Parathyroid adenoma (tissue), 2 donors: ENCODE data around the gene RNF17.

ENCODE experiments used
- H2AFZ ChIP-seq: fragments of 300-600 bp; sonication (generic); one replicate; pipeline ENCODE4 v1.7.0; 2017; ENCODE audit warnings: antibody characterized with exemption, mild to moderate bottlenecking
- H3K27ac ChIP-seq: fragments of 300-600 bp; sonication (generic); one replicate; pipeline ENCODE4 v1.7.0; 2017
- H3K27me3 ChIP-seq: fragments of 300-600 bp; sonication (generic); one replicate; pipeline ENCODE4 v1.7.0; 2017; ENCODE audit warnings: low read length; ENCODE audit not compliant: control insufficient read depth, insufficient read depth
- H3K36me3 ChIP-seq: fragments of 300-600 bp; sonication (generic); one replicate; pipeline ENCODE4 v1.7.0; 2017; ENCODE audit warnings: low read length; ENCODE audit not compliant: control insufficient read depth, insufficient read depth
- H3K4me1 ChIP-seq: fragments of 300-600 bp; sonication (generic); one replicate; pipeline ENCODE4 v1.7.0; 2017; ENCODE audit warnings: control low read depth
- H3K4me2 ChIP-seq: fragments of 300-600 bp; sonication (generic); one replicate; pipeline ENCODE4 v1.7.0; 2017; ENCODE audit warnings: low read length
- H3K4me3 ChIP-seq: fragments of 300-600 bp; sonication (generic); one replicate; pipeline ENCODE4 v1.7.0; 2017; ENCODE audit warnings: low read depth, low read length
- H3K79me2 ChIP-seq: fragments of 300-600 bp; sonication (generic); one replicate; pipeline ENCODE4 v1.7.0; 2017; ENCODE audit warnings: control low read depth
- H3K9ac ChIP-seq: fragments of 300-600 bp; sonication (generic); one replicate; pipeline ENCODE4 v1.7.0; 2017; ENCODE audit warnings: mild to moderate bottlenecking
- H3K9me3 ChIP-seq: fragments of 300-600 bp; sonication (generic); one replicate; pipeline ENCODE4 v1.7.0; 2017; ENCODE audit warnings: low read length; ENCODE audit not compliant: control insufficient read depth
- CTCF ChIP-seq: fragments of 300-600 bp; sonication (generic); IDR thresholded peaks from one replicate; pipeline ENCODE4 v1.7.0; 2017; ENCODE audit warnings: antibody characterized with exemption, mild to moderate bottlenecking
- donor health status: primary hyperparathyroidism.

Gene RNF17

DNA sequence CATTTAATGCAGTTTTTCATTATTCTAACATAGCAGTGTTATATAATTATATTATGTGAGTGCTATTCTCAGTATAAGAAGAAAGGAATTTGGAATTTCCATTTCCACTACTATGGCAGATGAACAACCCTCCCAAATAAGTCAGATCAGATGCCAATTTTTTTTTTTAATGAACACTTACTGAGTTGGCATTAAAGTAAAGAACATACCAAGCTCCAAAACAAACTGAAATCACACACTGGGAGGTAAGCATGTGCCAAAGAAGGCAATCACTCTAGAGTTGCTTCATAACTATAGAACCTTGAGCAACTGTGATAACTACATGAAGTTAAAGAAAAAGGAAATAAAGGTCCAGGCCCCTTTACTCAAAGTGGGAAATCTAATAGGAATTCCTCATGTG, 90.3 kb downstream of the RNF17 start:
- Histone ChIP-seq H3K79me2 (no peaks in the 10 kb centered on the region), H3K9me3 (no peaks in the 10 kb centered on the region), H3K27ac (no peak overlapping the region), H3K4me1 (no peaks in the 10 kb centered on the region), H3K9ac (no peak overlapping the region), H3K4me2 (no peak overlapping the region), H3K36me3 (no peaks in the 10 kb centered on the region), H2AFZ (no peak overlapping the region), H3K27me3 (no peaks in the 10 kb centered on the region), H3K4me3 (no peak overlapping the region)
- TF ChIP-seq CTCF, result no peak

- H3K4me2 ChIP-seq, result no peak overlapping the region
- no peaks in the 10 kb centered on the region for H3K4me1 ChIP-seq
- H3K4me3 ChIP-seq, result no peak overlapping the region
- TF ChIP-seq CTCF, result no peak
- H3K27me3 ChIP-seq, result no peaks in the 10 kb centered on the region
- H3K79me2 ChIP-seq, result no peaks in the 10 kb centered on the region
- H2AFZ ChIP-seq, result no peak overlapping the region
- H3K27ac ChIP-seq, result no peak overlapping the region
- no peak overlapping the region for H3K9ac ChIP-seq
- no peaks in the 10 kb centered on the region for H3K36me3 ChIP-seq
- H3K9me3 ChIP-seq, result no peaks in the 10 kb centered on the region
Measured at GRCh38 chr13:24858953-24859352, 95.0 kb downstream of the RNF17 start.

DNA sequence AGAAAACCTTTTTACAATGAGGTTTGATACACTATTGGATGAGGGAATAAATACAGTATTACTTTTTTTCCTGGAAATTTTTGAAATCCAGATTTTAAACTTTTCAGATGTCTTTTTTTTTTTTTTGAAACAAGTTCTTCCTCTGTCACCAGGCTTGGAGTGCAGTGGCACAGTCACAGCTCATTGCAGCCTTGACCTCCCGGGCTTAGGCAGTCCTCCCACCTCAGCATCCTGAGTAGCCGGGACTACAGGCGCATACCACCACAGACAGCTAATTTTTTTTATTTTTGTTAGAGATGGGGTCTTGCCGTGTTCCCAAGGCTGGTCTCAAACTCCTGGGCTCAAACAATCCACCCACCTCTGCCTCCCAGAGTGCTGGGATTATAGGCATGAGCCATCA, 96.8 kb downstream of the RNF17 start:
- Histone ChIP-seq H3K9me3 (no peaks in the 10 kb centered on the region), H3K4me3 (no peak overlapping the region)
- TF ChIP-seq CTCF, result no peak

GRCh38 chr13:24861617-24862362, 97.8 kb downstream of the RNF17 start:
- H3K79me2 ChIP-seq, result no peaks in the 10 kb centered on the region
- H3K4me2 ChIP-seq, result no peak overlapping the region
- no peaks in the 10 kb centered on the region for H3K4me1 ChIP-seq
- no peak overlapping the region for H2AFZ ChIP-seq
- no peaks in the 10 kb centered on the region for H3K9me3 ChIP-seq
- no peak overlapping the region for H3K9ac ChIP-seq
- no peaks in the 10 kb centered on the region for H3K27me3 ChIP-seq
- no peaks in the 10 kb centered on the region for H3K36me3 ChIP-seq
- H3K4me3 ChIP-seq, result no peak overlapping the region
- no peak overlapping the region for H3K27ac ChIP-seq
- no peak for TF ChIP-seq CTCF

More for the DNA sequence above, 96.8 kb downstream of the RNF17 start:
- no peaks in the 10 kb centered on the region for H3K36me3 ChIP-seq
- no peaks in the 10 kb centered on the region for H3K27me3 ChIP-seq
- no peak overlapping the region for H3K9ac ChIP-seq
- no peak overlapping the region for H3K4me2 ChIP-seq
- H3K27ac ChIP-seq, result no peak overlapping the region
- H3K79me2 ChIP-seq, result no peaks in the 10 kb centered on the region
- no peaks in the 10 kb centered on the region for H3K4me1 ChIP-seq
- H2AFZ ChIP-seq, result no peak overlapping the region
